Upper lobe of left lung (tissue), 6 donors: ENCODE results near the gene OMA1. TPM values are rescaled to one million over a fixed set of nuclear protein-coding genes. Genes with fewer than 3 reads are reported as not detected.

ENCODE experiments used
- ATAC-seq, 2 donors: fragments of 200-7000 bp; cut with Tn5 transposase; one replicate each; pipeline ENCODE4 v1.9.1; 2022; ENCODE audit warnings: mild to moderate bottlenecking in 2 of 2, moderate library complexity in 2 of 2; ENCODE audit not compliant: low FRiP score in 2 of 2
- DNase-seq, 2 donors: peaks; one replicate each; pipeline ENCODE4 v3.0.0-alpha.2; 2019 to 2020
- H3K27ac ChIP-seq, 4 donors: fragments of 200-600 bp; sonication (generic); one replicate each; pipeline ENCODE4 v1.5.1; 2016 to 2019
- H3K27me3 ChIP-seq, 4 donors: fragments of 200-600 bp; sonication (generic); one replicate each; pipeline ENCODE4 v1.5.1; 2017 to 2019
- H3K36me3 ChIP-seq, 4 donors: fragments of 200-600 bp; sonication (generic); one replicate each; pipeline ENCODE4 v1.5.1; 2016 to 2019
- H3K4me1 ChIP-seq, 4 donors: fragments of 200-600 bp; sonication (generic); one replicate each; pipeline ENCODE4 v1.5.1; 2018 to 2019
- H3K4me3 ChIP-seq, 4 donors: fragments of 200-600 bp; sonication (generic); one replicate each; pipeline ENCODE4 v1.5.1; 2017 to 2019; ENCODE audit warnings: mild to moderate bottlenecking in 2 of 4, moderate library complexity in 1 of 4
- H3K9me3 ChIP-seq, 4 donors: fragments of 200-600 bp; sonication (generic); one replicate each; pipeline ENCODE4 v1.5.1; 2018 to 2019
- EP300 ChIP-seq, 4 donors: sonication (generic); formaldehyde crosslinking; IDR thresholded peaks; one replicate each; pipeline ENCODE4 v1.5.1; 2017; ENCODE audit warnings: antibody characterized with exemption in 4 of 4, control low read depth in 2 of 4
- POLR2A ChIP-seq, 4 donors: fragments of 450-650 bp; IDR thresholded peaks; one replicate each; pipeline ENCODE4 v1.5.1; 2016 to 2017; ENCODE audit warnings: antibody characterized with exemption in 4 of 4, mild to moderate bottlenecking in 2 of 4
- POLR2AphosphoS5 ChIP-seq, 2 donors: sonication (generic); formaldehyde crosslinking; IDR thresholded peaks; one replicate each; pipeline ENCODE4 v1.5.1; 2017; ENCODE audit warnings: antibody characterized with exemption in 2 of 2
- WGBS, 2 donors: methylation state at CpG; one replicate each; pipeline ENCODE4 v1.1.5; 2017 to 2018; 5-methylcytosine and 5-hydroxymethylcytosine counted together
- total RNA-seq, 6 donors: library from RNA; depleted of rRNA in 4 of 6; stranded (reverse); fragments of >200 nt in 4 of 6; gene quantifications; one replicate each; pipeline versions ENCODE4 v1.1.0 to v1.2.1, GENCODE V29; 2016 to 2021
- TF ChIP-seq, protein P1 (sequence below), 6 experiments: fragments of 450-650 bp in 4 of 6; fragments of 200-600 bp in 2 of 6; sonication (generic) in 2 of 6; IDR thresholded peaks; one replicate each; pipeline ENCODE4 v1.5.1; 2016 to 2019; ENCODE audit warnings: antibody characterized with exemption in 6 of 6
- donor health status: DM: no; HTN: no; CAD: no; lungs with moderate emphysema.
- donor health status: DM: no; HTN: yes; CAD: no; lungs with severe emphysema.

OMA1 gene
- total RNA-seq, 6 donors from 2014 or later: 4.7 to 35.9 (median 20.7) TPM

DNA sequence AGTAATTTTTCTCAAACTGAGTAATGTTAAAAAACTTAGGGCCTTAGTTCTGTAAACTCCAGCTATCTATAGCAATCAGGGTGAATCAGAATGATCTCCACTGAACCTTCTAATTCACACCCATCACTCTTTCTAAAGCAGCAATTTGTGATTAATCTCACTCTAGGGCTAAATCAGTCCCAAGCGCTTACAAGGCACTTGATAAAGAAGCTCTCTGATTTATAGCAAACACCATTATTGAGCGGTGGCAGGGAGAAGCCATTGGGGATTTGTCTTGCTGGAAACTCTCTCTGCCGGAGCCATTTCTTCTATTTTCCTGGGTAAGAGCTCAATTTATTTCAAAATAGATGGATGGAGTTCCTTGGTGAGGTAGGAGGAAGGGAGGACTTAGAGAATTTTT lies 77.0 kb downstream of the OMA1 start:
- Histone ChIP-seq H3K9me3 (no peaks in the 10 kb centered on the region), H3K27ac (no peak overlapping the region), H3K4me3 (no peak overlapping the region), H3K4me1 (no peaks in the 10 kb centered on the region), H3K36me3 (peaks cover 0 to 3% (median 0%) of the 10 kb centered on the region in 4 donors), H3K27me3 (no peaks in the 10 kb centered on the region)
- DNase-seq (no peak), ATAC-seq (no peak)
- TF ChIP-seq EP300 (IDR thresholded peaks at IDR 0.05) (no peak), POLR2AphosphoS5 (IDR thresholded peaks at IDR 0.05) (no peak), POLR2A (IDR thresholded peaks at IDR 0.05) (no peak)
- TF ChIP-seq, protein P1, sequence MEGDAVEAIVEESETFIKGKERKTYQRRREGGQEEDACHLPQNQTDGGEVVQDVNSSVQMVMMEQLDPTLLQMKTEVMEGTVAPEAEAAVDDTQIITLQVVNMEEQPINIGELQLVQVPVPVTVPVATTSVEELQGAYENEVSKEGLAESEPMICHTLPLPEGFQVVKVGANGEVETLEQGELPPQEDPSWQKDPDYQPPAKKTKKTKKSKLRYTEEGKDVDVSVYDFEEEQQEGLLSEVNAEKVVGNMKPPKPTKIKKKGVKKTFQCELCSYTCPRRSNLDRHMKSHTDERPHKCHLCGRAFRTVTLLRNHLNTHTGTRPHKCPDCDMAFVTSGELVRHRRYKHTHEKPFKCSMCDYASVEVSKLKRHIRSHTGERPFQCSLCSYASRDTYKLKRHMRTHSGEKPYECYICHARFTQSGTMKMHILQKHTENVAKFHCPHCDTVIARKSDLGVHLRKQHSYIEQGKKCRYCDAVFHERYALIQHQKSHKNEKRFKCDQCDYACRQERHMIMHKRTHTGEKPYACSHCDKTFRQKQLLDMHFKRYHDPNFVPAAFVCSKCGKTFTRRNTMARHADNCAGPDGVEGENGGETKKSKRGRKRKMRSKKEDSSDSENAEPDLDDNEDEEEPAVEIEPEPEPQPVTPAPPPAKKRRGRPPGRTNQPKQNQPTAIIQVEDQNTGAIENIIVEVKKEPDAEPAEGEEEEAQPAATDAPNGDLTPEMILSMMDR (IDR thresholded peaks at IDR 0.05): no peak
- WGBS, 2 donors: 78 to 83% methylated on average over 3 of the region's 3 CpGs

DNA sequence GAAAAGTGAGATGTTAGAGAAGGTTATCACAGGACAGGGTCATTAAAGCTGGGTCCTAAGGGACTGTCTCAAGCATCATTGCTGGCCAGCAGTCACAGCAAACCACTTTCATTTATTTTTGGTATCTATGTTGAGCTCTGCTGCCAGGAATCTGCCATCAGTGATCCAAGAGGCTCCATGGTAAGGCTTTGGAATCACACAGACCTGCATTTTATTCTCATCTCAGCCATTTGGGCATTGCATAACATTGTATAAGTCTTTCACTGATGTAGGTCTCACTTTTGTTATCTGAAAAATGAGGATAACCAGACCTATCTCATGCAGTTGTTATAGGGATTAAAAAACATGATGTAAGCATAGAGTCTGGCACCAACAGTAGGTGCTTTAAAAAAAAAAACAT lies 77.5 kb downstream of the OMA1 start:
- DNase-seq: no peak
- no peak overlapping the region for H3K27ac ChIP-seq
- H3K36me3 ChIP-seq: peaks cover 0 to 3% (median 0%) of the 10 kb centered on the region in 4 donors
- H3K9me3 ChIP-seq: no peaks in the 10 kb centered on the region
- ATAC-seq: no peak
- H3K4me3 ChIP-seq: no peak overlapping the region
- no peaks in the 10 kb centered on the region for H3K27me3 ChIP-seq
- no peaks in the 10 kb centered on the region for H3K4me1 ChIP-seq
- TF ChIP-seq EP300 (IDR thresholded peaks at IDR 0.05): no peak
- TF ChIP-seq, protein P1 (IDR thresholded peaks at IDR 0.05): no peak
- TF ChIP-seq POLR2AphosphoS5 (IDR thresholded peaks at IDR 0.05): no peak
- TF ChIP-seq POLR2A (IDR thresholded peaks at IDR 0.05): no peak

DNA sequence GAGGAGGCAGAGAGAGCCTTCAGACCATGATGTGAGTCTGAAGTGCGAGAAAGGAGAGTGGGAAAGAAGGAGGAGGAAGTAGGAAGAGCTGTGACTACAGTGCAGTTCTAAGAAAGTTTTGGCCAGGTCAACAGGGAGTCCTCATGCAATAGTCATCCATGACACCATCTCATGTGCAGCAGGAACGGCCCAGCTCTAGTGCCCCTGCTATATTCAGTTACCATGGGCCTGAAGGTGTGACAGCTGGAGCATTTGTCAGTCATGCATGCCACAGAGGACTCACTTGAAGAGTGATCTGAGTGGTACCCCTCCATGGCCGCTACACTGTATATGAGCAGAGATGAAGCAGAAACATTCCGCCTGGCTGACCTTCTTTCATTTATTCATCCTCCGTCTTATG lies 77.9 kb downstream of the OMA1 start:
- Histone ChIP-seq H3K27me3 (no peaks in the 10 kb centered on the region), H3K4me1 (no peaks in the 10 kb centered on the region), H3K36me3 (peaks cover 0 to 3% (median 0%) of the 10 kb centered on the region in 4 donors), H3K4me3 (no peak overlapping the region), H3K9me3 (no peaks in the 10 kb centered on the region), H3K27ac (no peak overlapping the region)
- TF ChIP-seq POLR2A (IDR thresholded peaks at IDR 0.05): no peak
- ATAC-seq (no peak), DNase-seq (no peak)
- 76 to 87% methylated on average over 5 of the region's 5 CpGs for WGBS, 2 donors

DNA sequence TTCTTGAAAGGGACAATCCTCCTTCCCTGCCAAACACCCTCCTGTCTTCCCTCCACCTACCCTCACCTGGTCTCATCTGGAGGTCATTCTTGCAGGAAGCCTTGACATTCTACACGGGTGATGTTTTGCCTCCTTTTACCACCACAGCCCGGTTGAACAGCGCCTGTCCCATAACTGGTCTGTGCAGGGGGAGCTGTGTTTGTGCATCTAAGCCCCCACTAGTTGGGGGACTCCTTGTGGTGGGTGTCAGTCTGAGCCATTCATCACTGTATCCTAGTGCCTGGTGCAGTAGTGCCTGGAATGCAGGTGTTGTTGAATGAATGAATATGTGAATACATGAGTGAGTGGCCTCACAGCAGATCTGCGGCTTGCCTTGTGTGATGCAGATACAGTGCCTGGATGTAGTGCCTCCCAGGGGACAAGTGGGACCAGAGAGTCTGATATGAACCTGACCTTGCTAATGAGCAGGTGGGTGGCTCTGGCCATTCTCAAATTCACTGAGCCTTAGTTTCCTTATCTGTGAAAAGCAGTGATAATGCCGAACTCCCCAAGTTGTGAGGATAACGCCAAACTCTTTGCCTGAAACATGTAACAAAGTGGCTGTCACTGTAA lies 79.8 kb downstream of the OMA1 start:
- Histone ChIP-seq H3K27ac (no peak overlapping the region), H3K4me3 (no peak overlapping the region), H3K4me1 (no peaks in the 10 kb centered on the region), H3K36me3 (peaks cover 0 to 3% (median 0%) of the 10 kb centered on the region in 4 donors), H3K27me3 (no peaks in the 10 kb centered on the region), H3K9me3 (no peaks in the 10 kb centered on the region)
- TF ChIP-seq EP300 (IDR thresholded peaks at IDR 0.05): no peak
- TF ChIP-seq, protein P1 (IDR thresholded peaks at IDR 0.05): no peak
- no peak for TF ChIP-seq POLR2A (IDR thresholded peaks at IDR 0.05)
- TF ChIP-seq POLR2AphosphoS5 (IDR thresholded peaks at IDR 0.05): no peak
- no peak for ATAC-seq
- no peak for DNase-seq
- WGBS, 2 donors: 81 to 89% methylated on average over 6 of the region's 6 CpGs

DNA sequence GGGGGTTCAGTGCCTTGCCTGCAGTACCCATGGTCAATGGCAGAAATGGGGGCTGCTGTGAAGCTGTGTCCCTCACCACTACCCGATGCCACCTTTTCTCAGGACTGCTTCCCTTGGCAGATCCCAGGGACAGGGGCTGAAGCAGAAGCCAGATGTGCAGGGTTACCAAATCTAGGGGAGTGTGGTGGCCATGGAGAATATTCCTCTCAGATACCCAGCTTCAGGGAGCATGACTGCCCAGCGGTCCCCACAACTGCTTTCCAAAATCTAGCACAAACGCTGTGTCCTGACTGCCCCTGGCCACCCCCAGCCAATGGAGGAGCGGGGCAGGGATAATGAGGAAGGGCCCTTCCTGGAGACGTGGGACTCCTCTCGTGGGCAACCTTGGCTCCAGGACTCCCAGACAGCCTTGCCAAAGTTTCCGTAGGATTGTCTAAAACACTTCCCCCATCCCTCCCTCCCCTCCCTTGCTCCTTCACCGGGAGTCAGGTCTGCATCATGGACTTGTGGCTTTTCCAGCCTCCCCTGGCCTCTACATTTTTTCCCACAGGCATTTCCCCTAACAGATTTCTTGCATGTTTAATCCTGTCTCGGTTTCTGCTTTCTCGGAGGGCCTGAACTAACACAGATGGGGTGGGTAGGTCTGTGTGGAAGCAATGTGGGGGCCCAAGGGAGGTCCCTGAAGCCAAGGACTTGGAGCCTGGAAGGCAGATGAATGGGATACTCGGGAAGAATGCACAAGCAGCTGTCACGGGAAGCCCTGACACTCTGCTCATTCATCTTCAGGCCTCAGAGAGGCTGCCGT lies 80.5 kb downstream of the OMA1 start:
- 73 to 78% methylated on average over 9 to 13 of the region's 13 CpGs for WGBS, 2 donors
- ATAC-seq: no peak
- H3K36me3 ChIP-seq: peaks cover 0 to 3% (median 0%) of the 10 kb centered on the region in 4 donors
- no peak overlapping the region for H3K27ac ChIP-seq
- H3K4me3 ChIP-seq: no peak overlapping the region
- no peaks in the 10 kb centered on the region for H3K27me3 ChIP-seq
- no peaks in the 10 kb centered on the region for H3K4me1 ChIP-seq
- no peaks in the 10 kb centered on the region for H3K9me3 ChIP-seq
- TF ChIP-seq POLR2AphosphoS5 (IDR thresholded peaks at IDR 0.05): no peak
- DNase-seq: no peak
